Measurements from ENCODE around the gene DDX3X. TPM values are rescaled to one million over a fixed set of nuclear protein-coding genes. Genes with fewer than 3 reads are reported as not detected.
"Not testable (repeated sequence)": the region's sequence is repeated elsewhere in the genome, so short reads cannot be mapped to it uniquely, and the experiment has no call there.

Gene DDX3X
- total and polyA plus RNA-seq, 2 experiments from 2014 or later = 124 to 202 TPM

GRCh38 chrX:41353985-41354384 lies 20.0 kb downstream of the DDX3X start:
- Histone ChIP-seq H3K9me2 (replicated peaks; ENCODE audit: insufficient read depth) (no peaks in the 10 kb centered on the region), H3K27ac (no peak overlapping the region), H3K79me2 (no peaks in the 10 kb centered on the region), H3K4me1 (ENCODE audit: insufficient read depth) (no peaks in the 10 kb centered on the region), H3K27me3 (no peaks in the 10 kb centered on the region), H3K36me3 (replicated peaks; ENCODE audit: insufficient read depth, low read depth) (no peaks in the 10 kb centered on the region), H3K4me3 (no peak overlapping the region), H3K9me3 (ENCODE audit: low read depth) (no peaks in the 10 kb centered on the region), H2AFZ (no peak overlapping the region), H4K20me1 (ENCODE audit: insufficient read depth, poor library complexity, severe bottlenecking) (peaks cover 2% of the 10 kb centered on the region), H3K4me2 (no peak overlapping the region)
- WGBS (ENCODE audit: low lambda C conversion rate, missing lambda C conversion rate) = 83% methylated on average over 3 of the region's 3 CpGs
- TF ChIP-seq, protein P1, sequence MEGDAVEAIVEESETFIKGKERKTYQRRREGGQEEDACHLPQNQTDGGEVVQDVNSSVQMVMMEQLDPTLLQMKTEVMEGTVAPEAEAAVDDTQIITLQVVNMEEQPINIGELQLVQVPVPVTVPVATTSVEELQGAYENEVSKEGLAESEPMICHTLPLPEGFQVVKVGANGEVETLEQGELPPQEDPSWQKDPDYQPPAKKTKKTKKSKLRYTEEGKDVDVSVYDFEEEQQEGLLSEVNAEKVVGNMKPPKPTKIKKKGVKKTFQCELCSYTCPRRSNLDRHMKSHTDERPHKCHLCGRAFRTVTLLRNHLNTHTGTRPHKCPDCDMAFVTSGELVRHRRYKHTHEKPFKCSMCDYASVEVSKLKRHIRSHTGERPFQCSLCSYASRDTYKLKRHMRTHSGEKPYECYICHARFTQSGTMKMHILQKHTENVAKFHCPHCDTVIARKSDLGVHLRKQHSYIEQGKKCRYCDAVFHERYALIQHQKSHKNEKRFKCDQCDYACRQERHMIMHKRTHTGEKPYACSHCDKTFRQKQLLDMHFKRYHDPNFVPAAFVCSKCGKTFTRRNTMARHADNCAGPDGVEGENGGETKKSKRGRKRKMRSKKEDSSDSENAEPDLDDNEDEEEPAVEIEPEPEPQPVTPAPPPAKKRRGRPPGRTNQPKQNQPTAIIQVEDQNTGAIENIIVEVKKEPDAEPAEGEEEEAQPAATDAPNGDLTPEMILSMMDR (IDR thresholded peaks at IDR 0.05; ENCODE audit: poor library complexity) = no peak
- TF ChIP-seq EZH2 (IDR thresholded peaks at IDR 0.05; ENCODE audit: borderline replicate concordance) (no peak), EZH2phosphoT487 (IDR thresholded peaks at IDR 0.05; ENCODE audit: low read depth, severe bottlenecking, unreplicated experiment) (no peak)
- DNase-seq (ENCODE audit: low spot score) = no peak

DNA sequence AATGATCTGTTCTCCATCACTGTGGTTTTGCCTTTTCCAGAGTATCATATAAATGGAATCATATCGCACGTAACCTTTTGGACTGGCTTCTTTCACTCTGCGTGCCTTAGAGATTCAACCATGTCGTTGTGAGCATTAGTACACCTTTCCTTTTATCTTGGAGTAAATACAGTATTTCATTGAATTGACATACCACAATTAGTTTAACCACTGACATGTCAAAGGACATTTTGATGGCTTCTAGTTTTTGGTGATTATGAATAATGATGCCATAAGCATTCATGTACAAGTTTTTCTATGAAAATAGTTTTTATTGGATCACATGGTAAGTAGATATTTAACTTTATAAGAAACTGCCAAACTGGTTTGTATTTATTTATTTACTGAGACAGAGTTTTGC lies 35.2 kb downstream of the DDX3X start:
- Histone ChIP-seq H3K9me3 (ENCODE audit: low read depth) (peaks cover 3% of the 10 kb centered on the region), H3K36me3 (replicated peaks; ENCODE audit: insufficient read depth, low read depth) (no peaks in the 10 kb centered on the region), H3K4me1 (ENCODE audit: insufficient read depth) (no peaks in the 10 kb centered on the region), H4K20me1 (ENCODE audit: insufficient read depth, poor library complexity, severe bottlenecking) (no peaks in the 10 kb centered on the region), H2AFZ (no peak overlapping the region), H3K79me2 (no peaks in the 10 kb centered on the region), H3K27ac (no peak overlapping the region), H3K4me2 (no peak overlapping the region), H3K9me2 (replicated peaks; ENCODE audit: insufficient read depth) (no peaks in the 10 kb centered on the region), H3K4me3 (no peak overlapping the region), H3K27me3 (no peaks in the 10 kb centered on the region)
- 85% methylated on average over 4 of the region's 4 CpGs for WGBS (ENCODE audit: low lambda C conversion rate, missing lambda C conversion rate)
- no peak for DNase-seq (ENCODE audit: low spot score)
- TF ChIP-seq EZH2 (IDR thresholded peaks at IDR 0.05; ENCODE audit: borderline replicate concordance) (no peak), EZH2phosphoT487 (IDR thresholded peaks at IDR 0.05; ENCODE audit: low read depth, severe bottlenecking, unreplicated experiment) (no peak)
- TF ChIP-seq, protein P1 (IDR thresholded peaks at IDR 0.05; ENCODE audit: poor library complexity) = no peak

GRCh38 chrX:41371575-41371974 lies 37.6 kb downstream of the DDX3X start:
- H3K4me2 ChIP-seq; DNase-seq (ENCODE audit: low spot score); H3K27me3 ChIP-seq; H3K27ac ChIP-seq; H3K36me3 ChIP-seq (replicated peaks; ENCODE audit: insufficient read depth, low read depth); H3K9me3 ChIP-seq (ENCODE audit: low read depth); H2AFZ ChIP-seq; H4K20me1 ChIP-seq (ENCODE audit: insufficient read depth, poor library complexity, severe bottlenecking); H3K4me1 ChIP-seq (ENCODE audit: insufficient read depth); H3K9me2 ChIP-seq (replicated peaks; ENCODE audit: insufficient read depth); H3K79me2 ChIP-seq; H3K4me3 ChIP-seq: not testable (repeated sequence)
- WGBS (ENCODE audit: low lambda C conversion rate, missing lambda C conversion rate) = 97% methylated on average over 5 of the region's 5 CpGs

DNA sequence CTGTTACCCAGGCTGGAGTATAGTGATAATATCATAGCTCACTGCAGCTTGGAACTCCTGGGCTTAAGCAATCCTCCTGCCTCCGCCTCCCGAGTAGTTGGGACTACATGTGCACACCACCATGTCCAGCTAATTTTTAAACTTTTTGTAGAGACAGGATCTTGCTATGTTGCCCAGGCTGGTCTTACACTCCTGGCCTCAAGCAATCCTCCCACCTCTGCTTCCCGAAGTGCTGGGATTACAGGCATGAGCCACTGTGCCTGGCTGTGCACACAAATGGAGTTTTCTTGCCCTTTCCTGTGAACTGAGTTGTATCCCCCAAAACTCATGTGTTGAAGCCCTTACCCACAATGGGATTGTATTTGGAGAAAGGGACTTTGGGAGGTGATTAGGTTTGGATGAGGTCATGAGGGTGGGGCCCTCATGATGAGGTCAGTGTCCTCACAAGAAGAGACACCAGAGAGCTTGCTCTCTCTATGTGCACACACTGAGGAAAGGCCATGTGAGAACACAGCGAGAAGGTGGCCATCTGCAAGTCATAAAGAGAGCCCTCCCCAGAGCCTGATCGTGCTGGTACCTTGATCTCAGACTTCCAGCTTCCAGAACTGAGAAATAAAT lies 40.1 kb downstream of the DDX3X start:
- Histone ChIP-seq H3K27me3 (no peaks in the 10 kb centered on the region), H3K36me3 (replicated peaks; ENCODE audit: insufficient read depth, low read depth) (no peaks in the 10 kb centered on the region), H3K9me3 (ENCODE audit: low read depth) (peaks cover 3% of the 10 kb centered on the region), H3K9me2 (replicated peaks; ENCODE audit: insufficient read depth) (no peaks in the 10 kb centered on the region), H3K4me1 (ENCODE audit: insufficient read depth) (no peaks in the 10 kb centered on the region), H3K27ac (no peak overlapping the region), H3K4me3 (no peak overlapping the region), H2AFZ (no peak overlapping the region), H3K4me2 (no peak overlapping the region), H3K79me2 (no peaks in the 10 kb centered on the region), H4K20me1 (ENCODE audit: insufficient read depth, poor library complexity, severe bottlenecking) (no peaks in the 10 kb centered on the region)
- 75% methylated on average over 5 of the region's 5 CpGs for WGBS (ENCODE audit: low lambda C conversion rate, missing lambda C conversion rate)
- no peak for DNase-seq (ENCODE audit: low spot score)
- TF ChIP-seq EZH2phosphoT487 (IDR thresholded peaks at IDR 0.05; ENCODE audit: low read depth, severe bottlenecking, unreplicated experiment) (no peak), EZH2 (IDR thresholded peaks at IDR 0.05; ENCODE audit: borderline replicate concordance) (no peak)
- TF ChIP-seq, protein P1 (IDR thresholded peaks at IDR 0.05; ENCODE audit: poor library complexity) = no peak
